NT2/D1 (cell line): ENCODE results near the gene SEC31B.

Experiments used
- SUZ12 ChIP-seq: IDR thresholded peaks from 2 replicates; pipeline ENCODE4 v1.6.1; 2011; ENCODE audit not compliant: insufficient read length, insufficient read depth; ENCODE audit errors: extremely low read depth
- YY1 ChIP-seq: IDR thresholded peaks from 2 replicates; pipeline ENCODE4 v1.6.1; 2011; ENCODE audit not compliant: insufficient read length, insufficient read depth
- ZNF274 ChIP-seq: IDR thresholded peaks from 2 replicates; pipeline ENCODE4 v1.6.1; 2011; ENCODE audit warnings: mild to moderate bottlenecking, low read depth, low read length

GRCh38 chr10:100544950-100545349, 25.3 kb upstream of the SEC31B start:
- TF ChIP-seq YY1 (no peak), ZNF274 (no peak), SUZ12 (no peak)
